ENCODE data around the gene NAXE. TPM values are rescaled to one million over a fixed set of nuclear protein-coding genes. Genes with fewer than 3 reads are reported as not detected.

Gene NAXE
- total and polyA plus RNA-seq, 2 of the 13 experiments (the other 11 are each of a cell fraction or from before 2014, with no cell fraction given) = 39.4 to 59.4 TPM

- TF ChIP-seq HNF1B (CRISPR knock-in tag; IDR thresholded peaks at IDR 0.05) (peak; percentile 82; the same call in 1 of the 2 replicates), NR0B2 (CRISPR knock-in tag; IDR thresholded peaks at IDR 0.05) (peak; percentile 98; the same call in 1 of the 2 replicates), ZNF773 (CRISPR knock-in tag; IDR thresholded peaks at IDR 0.05; ENCODE audit: borderline replicate concordance) (peak; percentile 54; the same call in 1 of the 2 replicates), ZNF737 (CRISPR knock-in tag; IDR thresholded peaks at IDR 0.05; ENCODE audit: borderline replicate concordance) (peak; percentile 95; the same call in 1 of the 2 replicates), ZBTB2 (CRISPR knock-in tag; IDR thresholded peaks at IDR 0.05; ENCODE audit: low read depth) (peak; percentile 69; the same call in 1 of the 2 replicates), POLR2AphosphoS5 (IDR thresholded peaks at IDR 0.05; ENCODE audit: low read depth, low read length) (peak; percentile 93), HCFC1 (IDR thresholded peaks at IDR 0.05; ENCODE audit: low read depth, low read length) (peak; percentile 63; the same call in 1 of the 2 replicates), KDM3A (CRISPR knock-in tag; IDR thresholded peaks at IDR 0.05; ENCODE audit: low read depth) (0 out of 2 replicates have a peak, but pooled peaks have one; percentile 33), ZNF337 (CRISPR knock-in tag; IDR thresholded peaks at IDR 0.05; ENCODE audit: borderline replicate concordance, low read depth) (peak; percentile 68; the same call in 1 of the 2 replicates), MXI1 (IDR thresholded peaks at IDR 0.05; ENCODE audit: borderline replicate concordance, low read depth, low read length) (peak; percentile 100), KMT2A (CRISPR knock-in tag; IDR thresholded peaks at IDR 0.05) (peak; percentile 66), ZHX2 (IDR thresholded peaks at IDR 0.05; ENCODE audit: low read depth) (peak; percentile 72), ZHX2 (CRISPR knock-in tag; IDR thresholded peaks at IDR 0.05; ENCODE audit: borderline replicate concordance) (no peak), ATAD3A (CRISPR knock-in tag; IDR thresholded peaks at IDR 0.05) (no peak), DR1 (CRISPR knock-in tag; IDR thresholded peaks at IDR 0.05) (peak; percentile 41; the same call in 1 of the 2 replicates), ZBTB1 (CRISPR knock-in tag; IDR thresholded peaks at IDR 0.05; ENCODE audit: borderline replicate concordance) (no peak), ZNF558 (CRISPR knock-in tag; IDR thresholded peaks at IDR 0.05; ENCODE audit: borderline replicate concordance) (peak; percentile 78; the same call in 1 of the 2 replicates), SIN3A (IDR thresholded peaks at IDR 0.05; ENCODE audit: borderline replicate concordance, low read depth, low read length) (peak; percentile 99), SPEN (CRISPR knock-in tag; IDR thresholded peaks at IDR 0.05; ENCODE audit: low read depth) (peak; percentile 58; the same call in 1 of the 2 replicates)
Observed at GRCh38 chr1:156601122-156601830, 9.7 kb downstream of the NAXE start, which contains the start of gene GPATCH4 (continued).

Measured in HepG2 (cell line).